WTC11 (cell line): ENCODE measurements around the gene TMCC2.

Experiments
- AR ChIP-seq: fragments of 250-450 bp; sonication (Bioruptor Pico); IDR thresholded peaks from 2 replicates; pipeline ENCODE4 v1.9.0; 2021; ENCODE audit warnings: mild to moderate bottlenecking
- GTF2I ChIP-seq: fragments of 250-450 bp; sonication (Bioruptor Pico); conservative IDR thresholded peaks from 2 replicates; pipeline ENCODE4 v1.4.0; 2021; ENCODE audit warnings: mild to moderate bottlenecking
- ZNF121 ChIP-seq: sonication (generic); formaldehyde crosslinking; IDR thresholded peaks from 2 replicates; pipeline ENCODE4 v1.8.0; 2023; ENCODE audit warnings: missing genetic modification reagents
- ZNF512 ChIP-seq: sonication (generic); formaldehyde crosslinking; IDR thresholded peaks from 2 replicates; pipeline ENCODE4 v1.8.1; 2022; ENCODE audit warnings: missing genetic modification reagents, borderline replicate concordance
- TF ChIP-seq, protein P1 (sequence below): fragments of 200-600 bp; IDR thresholded peaks from 2 replicates; pipeline ENCODE4 v1.8.0; 2022; ENCODE audit warnings: antibody characterized with exemption
- TF ChIP-seq, protein P2 (sequence below): sonication (generic); formaldehyde crosslinking; IDR thresholded peaks from 2 replicates; pipeline ENCODE4 v1.8.0; 2023; ENCODE audit warnings: missing genetic modification reagents
- TF ChIP-seq, protein P3 (sequence below): sonication (generic); formaldehyde crosslinking; conservative IDR thresholded peaks from 2 replicates; pipeline ENCODE4 v1.8.1; 2022; ENCODE audit warnings: mild to moderate bottlenecking, missing genetic modification reagents
- TF ChIP-seq, protein P4 (sequence below): sonication (generic); formaldehyde crosslinking; IDR thresholded peaks from 2 replicates; pipeline ENCODE4 v1.8.0; 2022; ENCODE audit warnings: mild to moderate bottlenecking, missing genetic modification reagents

- no peak for TF ChIP-seq AR (CRISPR knock-in tag)
- TF ChIP-seq, protein P1, sequence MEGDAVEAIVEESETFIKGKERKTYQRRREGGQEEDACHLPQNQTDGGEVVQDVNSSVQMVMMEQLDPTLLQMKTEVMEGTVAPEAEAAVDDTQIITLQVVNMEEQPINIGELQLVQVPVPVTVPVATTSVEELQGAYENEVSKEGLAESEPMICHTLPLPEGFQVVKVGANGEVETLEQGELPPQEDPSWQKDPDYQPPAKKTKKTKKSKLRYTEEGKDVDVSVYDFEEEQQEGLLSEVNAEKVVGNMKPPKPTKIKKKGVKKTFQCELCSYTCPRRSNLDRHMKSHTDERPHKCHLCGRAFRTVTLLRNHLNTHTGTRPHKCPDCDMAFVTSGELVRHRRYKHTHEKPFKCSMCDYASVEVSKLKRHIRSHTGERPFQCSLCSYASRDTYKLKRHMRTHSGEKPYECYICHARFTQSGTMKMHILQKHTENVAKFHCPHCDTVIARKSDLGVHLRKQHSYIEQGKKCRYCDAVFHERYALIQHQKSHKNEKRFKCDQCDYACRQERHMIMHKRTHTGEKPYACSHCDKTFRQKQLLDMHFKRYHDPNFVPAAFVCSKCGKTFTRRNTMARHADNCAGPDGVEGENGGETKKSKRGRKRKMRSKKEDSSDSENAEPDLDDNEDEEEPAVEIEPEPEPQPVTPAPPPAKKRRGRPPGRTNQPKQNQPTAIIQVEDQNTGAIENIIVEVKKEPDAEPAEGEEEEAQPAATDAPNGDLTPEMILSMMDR, result no peak
- TF ChIP-seq, protein P2, sequence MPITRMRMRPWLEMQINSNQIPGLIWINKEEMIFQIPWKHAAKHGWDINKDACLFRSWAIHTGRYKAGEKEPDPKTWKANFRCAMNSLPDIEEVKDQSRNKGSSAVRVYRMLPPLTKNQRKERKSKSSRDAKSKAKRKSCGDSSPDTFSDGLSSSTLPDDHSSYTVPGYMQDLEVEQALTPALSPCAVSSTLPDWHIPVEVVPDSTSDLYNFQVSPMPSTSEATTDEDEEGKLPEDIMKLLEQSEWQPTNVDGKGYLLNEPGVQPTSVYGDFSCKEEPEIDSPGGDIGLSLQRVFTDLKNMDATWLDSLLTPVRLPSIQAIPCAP, result no peak
- no peak for TF ChIP-seq ZNF512 (CRISPR knock-in tag)
- TF ChIP-seq, protein P3, sequence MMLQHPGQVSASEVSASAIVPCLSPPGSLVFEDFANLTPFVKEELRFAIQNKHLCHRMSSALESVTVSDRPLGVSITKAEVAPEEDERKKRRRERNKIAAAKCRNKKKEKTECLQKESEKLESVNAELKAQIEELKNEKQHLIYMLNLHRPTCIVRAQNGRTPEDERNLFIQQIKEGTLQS (CRISPR knock-in tag), result no peak
- no peak for TF ChIP-seq ZNF121 (CRISPR knock-in tag)
- TF ChIP-seq, protein P4, sequence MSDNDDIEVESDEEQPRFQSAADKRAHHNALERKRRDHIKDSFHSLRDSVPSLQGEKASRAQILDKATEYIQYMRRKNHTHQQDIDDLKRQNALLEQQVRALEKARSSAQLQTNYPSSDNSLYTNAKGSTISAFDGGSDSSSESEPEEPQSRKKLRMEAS (CRISPR knock-in tag), result no peak
- no peak for TF ChIP-seq GTF2I (CRISPR knock-in tag)
Measured at GRCh38 chr1:205271745-205272144, 44.0 kb downstream of the TMCC2 start.
